NT2/D1 (cell line): ENCODE data around the gene TMEM271.
A peak's percentile ranks its signal among the peaks of the same experiment; 100 is the strongest.

ENCODE experiments used
- DNase-seq: peaks from one replicate; pipeline ENCODE4 v3.0.0-alpha.2; 2011; ENCODE audit warnings: low read depth, low spot score
- H3K27me3 ChIP-seq: 2 replicates; pipeline ENCODE4 v1.6.0; 2011; ENCODE audit warnings: mild to moderate bottlenecking; ENCODE audit not compliant: insufficient read length, insufficient read depth
- H3K36me3 ChIP-seq: 2 replicates; pipeline ENCODE4 v1.6.1; 2011; ENCODE audit warnings: mild to moderate bottlenecking, low read length, mixed read lengths; ENCODE audit not compliant: insufficient read depth, insufficient read length
- H3K4me1 ChIP-seq: 2 replicates; pipeline ENCODE4 v1.5.1; 2011; ENCODE audit not compliant: insufficient read depth, insufficient read length
- H3K4me3 ChIP-seq: 2 replicates; pipeline ENCODE4 v1.5.1; 2011; ENCODE audit warnings: low read depth; ENCODE audit not compliant: insufficient read length
- H3K9ac ChIP-seq: 2 replicates; pipeline ENCODE4 v1.6.0; 2011; ENCODE audit warnings: low read depth; ENCODE audit not compliant: insufficient read length
- H3K9me3 ChIP-seq: 2 replicates; pipeline ENCODE4 v1.5.1; 2011; ENCODE audit warnings: mild to moderate bottlenecking, low read length; ENCODE audit not compliant: insufficient read depth
- SUZ12 ChIP-seq: IDR thresholded peaks from 2 replicates; pipeline ENCODE4 v1.6.1; 2011; ENCODE audit not compliant: insufficient read length, insufficient read depth; ENCODE audit errors: extremely low read depth
- YY1 ChIP-seq: IDR thresholded peaks from 2 replicates; pipeline ENCODE4 v1.6.1; 2011; ENCODE audit not compliant: insufficient read length, insufficient read depth
- ZNF274 ChIP-seq: IDR thresholded peaks from 2 replicates; pipeline ENCODE4 v1.6.1; 2011; ENCODE audit warnings: mild to moderate bottlenecking, low read depth, low read length

The TMEM271 gene

GRCh38 chr4:583820-584219 lies 7.7 kb upstream of the TMEM271 start:
- H3K4me3 ChIP-seq, result no peak overlapping the region
- H3K27me3 ChIP-seq, result peaks cover 12% of the 10 kb centered on the region

GRCh38 chr4:581753-582361 lies 5.8 kb upstream of the TMEM271 start:
- no peak for DNase-seq
- Histone ChIP-seq H3K4me1 (peaks cover 11% of the 10 kb centered on the region), H3K4me3 (no peak overlapping the region), H3K27me3 (peaks cover 24% of the 10 kb centered on the region), H3K36me3 (peaks cover 2% of the 10 kb centered on the region), H3K9ac (no peak overlapping the region), H3K9me3 (peaks cover 13% of the 10 kb centered on the region)
- no peak for TF ChIP-seq ZNF274
- no peak for TF ChIP-seq YY1
- no peak for TF ChIP-seq SUZ12

More at GRCh38 chr4:583820-584219, 7.7 kb upstream of the TMEM271 start:
- H3K36me3 ChIP-seq, result peaks cover under 1% of the 10 kb centered on the region
- H3K4me1 ChIP-seq, result peaks cover under 1% of the 10 kb centered on the region
- no peak overlapping the region for H3K9ac ChIP-seq
- H3K9me3 ChIP-seq, result peaks cover 13% of the 10 kb centered on the region
- no peak for DNase-seq
- TF ChIP-seq ZNF274, result no peak
- TF ChIP-seq YY1, result no peak
- TF ChIP-seq SUZ12, result no peak

GRCh38 chr4:581181-581580 lies 5.1 kb upstream of the TMEM271 start:
- Histone ChIP-seq H3K4me1 (peaks cover 11% of the 10 kb centered on the region), H3K27me3 (peaks cover 24% of the 10 kb centered on the region), H3K36me3 (peaks cover 2% of the 10 kb centered on the region), H3K4me3 (no peak overlapping the region), H3K9ac (no peak overlapping the region), H3K9me3 (peaks cover 13% of the 10 kb centered on the region)
- no peak for DNase-seq
- no peak for TF ChIP-seq SUZ12
- TF ChIP-seq YY1, result no peak
- no peak for TF ChIP-seq ZNF274

GRCh38 chr4:579543-580175 lies 3.6 kb upstream of the TMEM271 start:
- H3K9ac ChIP-seq, result no peak overlapping the region
- peaks cover 11% of the 10 kb centered on the region for H3K4me1 ChIP-seq
- peaks cover 2% of the 10 kb centered on the region for H3K36me3 ChIP-seq
- H3K27me3 ChIP-seq, result peaks cover 33% of the 10 kb centered on the region
- TF ChIP-seq ZNF274, result no peak
- TF ChIP-seq YY1, result no peak
- TF ChIP-seq SUZ12, result no peak
- H3K4me3 ChIP-seq, result no peak overlapping the region
- H3K9me3 ChIP-seq, result peaks cover 13% of the 10 kb centered on the region
- no peak for DNase-seq

- Histone ChIP-seq H3K4me1 (peaks cover 11% of the 10 kb centered on the region), H3K9ac (peak overlapping the region; percentile 47), H3K4me3 (no peak overlapping the region), H3K36me3 (peaks cover 2% of the 10 kb centered on the region), H3K9me3 (peaks cover 4% of the 10 kb centered on the region), H3K27me3 (peaks cover 42% of the 10 kb centered on the region)
- DNase-seq, result no peak
- TF ChIP-seq YY1 (no peak), ZNF274 (no peak), SUZ12 (no peak)
Measured at GRCh38 chr4:578451-579443, 2.7 kb upstream of the TMEM271 start.

GRCh38 chr4:577499-578450 lies 1.7 kb upstream of the TMEM271 start:
- Histone ChIP-seq H3K9me3 (no peaks in the 10 kb centered on the region), H3K36me3 (peaks cover 2% of the 10 kb centered on the region), H3K27me3 (peaks cover 52% of the 10 kb centered on the region), H3K4me3 (peak overlapping the region; percentile 65), H3K4me1 (peaks cover 11% of the 10 kb centered on the region), H3K9ac (peak overlapping the region; percentile 69)
- DNase-seq, result peak; percentile 63
- TF ChIP-seq SUZ12, result no peak
- TF ChIP-seq ZNF274, result no peak
- TF ChIP-seq YY1, result no peak
